NCI-H1048 (cell line): ENCODE results near the gene UIMC1.

ENCODE experiments used
- DNase-seq: peaks from one replicate; lab custom pipeline; 2025; lab: John Stamatoyannopoulos, UW

Gene UIMC1

GRCh38 chr5:176952531-176953193, 53.9 kb downstream of the UIMC1 start:
- DNase-seq: no peak

DNA sequence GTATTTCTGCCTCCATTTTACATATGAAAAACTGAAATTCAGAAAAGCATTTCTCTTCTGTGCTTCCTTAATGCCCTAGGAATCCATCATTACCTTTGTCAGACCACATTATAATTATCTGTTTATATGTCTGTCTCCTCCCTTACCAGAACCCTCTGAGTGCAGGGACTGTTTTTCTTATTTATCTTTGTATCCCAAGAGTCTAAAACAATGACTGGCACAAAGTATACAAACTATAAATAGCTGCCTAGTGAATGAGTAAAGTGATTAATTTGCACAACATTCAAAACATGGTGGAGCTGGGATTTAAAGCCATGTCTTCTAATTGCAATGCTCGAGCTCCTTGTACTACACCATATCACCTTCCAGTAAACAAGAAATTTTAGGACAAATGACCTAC, 58.1 kb downstream of the UIMC1 start:
- DNase-seq: no peak

DNA sequence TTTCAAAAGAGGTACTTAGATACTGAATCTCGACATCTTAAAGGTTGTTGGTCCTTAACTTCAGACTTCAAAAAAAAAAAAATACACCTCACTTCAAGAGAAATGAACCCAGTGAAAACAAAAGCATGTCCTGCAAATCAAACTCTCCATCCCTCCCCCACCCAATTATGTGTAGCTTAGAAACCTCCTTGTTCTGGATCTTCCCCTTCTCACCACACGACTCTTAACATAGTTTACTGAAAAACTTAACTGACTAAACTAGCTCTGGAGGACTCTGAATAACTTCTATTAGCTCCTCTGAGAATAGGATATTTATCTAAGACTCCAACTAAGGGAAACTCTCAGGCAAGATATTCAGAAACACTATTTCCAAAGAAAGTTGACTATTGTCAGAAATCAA, 58.7 kb downstream of the UIMC1 start:
- DNase-seq: no peak

DNA sequence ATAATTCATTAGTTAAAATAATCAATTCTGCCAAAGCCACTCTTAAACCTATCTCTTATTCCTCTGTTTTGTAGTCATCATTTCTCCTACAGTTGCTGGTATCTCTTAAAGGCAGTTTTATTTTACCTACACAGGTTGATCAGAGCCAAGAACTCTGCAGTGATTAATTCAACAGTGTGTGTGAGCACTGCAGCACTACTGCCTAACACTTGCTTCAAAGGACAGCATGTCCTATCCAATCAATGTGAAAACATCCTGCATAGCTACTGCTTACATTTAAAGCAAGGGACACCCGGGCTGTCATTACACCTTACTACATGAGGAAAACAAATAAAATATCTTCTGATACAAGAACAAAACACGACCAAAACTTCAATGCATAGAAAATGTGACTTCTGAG, 62.3 kb downstream of the UIMC1 start:
- no peak for DNase-seq

GRCh38 chr5:176943816-176944215, 62.8 kb downstream of the UIMC1 start:
- DNase-seq: no peak

- DNase-seq: no peak
These were observed 64.6 kb downstream of the UIMC1 start for GRCh38 chr5:176941951-176942350.

- no peak for DNase-seq
These were observed 68.1 kb downstream of the UIMC1 start for GRCh38 chr5:176938472-176938871.

DNA sequence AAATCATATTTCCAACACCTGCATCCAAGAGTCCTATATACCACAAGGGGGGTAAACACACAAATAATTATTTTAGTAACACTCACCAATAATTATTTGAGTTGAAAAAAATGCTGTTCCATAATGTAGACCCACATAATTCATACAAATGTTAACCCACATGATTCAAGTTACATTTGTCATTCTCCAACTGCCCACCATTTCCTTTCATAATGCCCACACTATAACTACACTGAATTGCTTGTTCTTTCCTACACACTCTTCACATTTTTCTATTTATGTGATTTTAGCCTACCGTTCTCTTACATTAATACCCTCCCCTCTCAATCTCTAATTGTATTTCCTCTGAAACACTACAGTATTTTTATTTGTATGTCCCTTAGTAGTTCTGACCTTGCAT, 71.6 kb downstream of the UIMC1 start:
- DNase-seq: no peak

- no peak for DNase-seq
These were observed 72.2 kb downstream of the UIMC1 start for GRCh38 chr5:176934309-176934930.

GRCh38 chr5:176929654-176930053, 76.9 kb downstream of the UIMC1 start:
- no peak for DNase-seq

GRCh38 chr5:176927562-176927961, 79.0 kb downstream of the UIMC1 start:
- no peak for DNase-seq

- DNase-seq: no peak
These were observed 83.8 kb downstream of the UIMC1 start for GRCh38 chr5:176922817-176923216.

DNA sequence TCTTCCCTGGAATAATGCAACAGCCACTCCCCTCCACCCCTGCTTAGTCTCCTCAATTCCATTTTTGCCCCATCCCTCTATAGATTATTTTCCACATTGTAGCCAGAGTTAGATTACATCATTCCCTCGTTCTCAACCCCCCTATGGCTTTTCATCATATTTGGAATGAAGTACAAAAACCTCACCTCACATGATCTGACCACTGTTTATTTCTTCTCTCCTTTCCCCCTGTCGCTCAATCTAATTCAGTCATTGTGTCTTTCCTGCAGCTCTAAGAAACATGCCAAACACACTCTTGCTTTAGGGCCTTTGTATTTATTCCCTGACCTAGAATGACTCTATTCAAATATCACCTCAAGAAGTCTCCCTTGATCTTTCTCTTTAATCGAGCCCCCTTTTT, 84.9 kb downstream of the UIMC1 start:
- DNase-seq: no peak

DNA sequence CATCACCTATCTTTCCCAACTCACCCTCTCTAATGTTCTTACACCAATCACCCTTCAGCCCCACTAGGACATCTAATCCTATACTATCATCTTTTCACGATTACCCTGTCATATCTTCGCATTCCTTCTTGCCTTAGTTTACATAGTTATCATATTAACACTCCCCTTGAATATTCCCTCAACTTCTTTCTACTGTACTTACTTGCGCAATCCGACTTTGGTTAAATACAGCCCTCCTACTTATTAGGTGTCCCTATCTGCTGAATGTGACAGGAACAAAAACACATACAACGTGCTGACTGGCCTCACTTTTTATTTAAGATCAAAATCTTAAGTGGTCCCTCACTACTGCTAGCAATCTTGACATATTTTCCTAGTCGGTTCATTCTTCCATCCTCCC, 88.0 kb downstream of the UIMC1 start:
- no peak for DNase-seq

DNA sequence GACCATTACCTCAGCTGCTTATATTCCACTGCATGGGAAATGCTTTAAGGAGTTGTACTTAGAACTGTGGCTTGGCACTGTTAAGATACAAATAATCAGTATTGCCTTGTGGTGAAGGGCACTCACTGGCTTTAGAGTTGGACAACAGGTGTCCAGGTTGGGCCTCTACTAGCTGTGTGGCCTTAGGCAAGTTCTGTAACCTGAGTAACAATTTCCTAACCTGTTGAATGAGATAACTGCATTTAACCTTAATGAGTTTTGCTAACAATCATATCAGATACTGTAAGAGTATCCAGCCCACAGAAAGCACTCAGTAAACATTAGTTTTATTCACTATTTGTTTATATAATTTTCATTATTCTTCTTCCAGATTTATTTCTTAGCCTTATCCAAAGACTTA, 90.2 kb downstream of the UIMC1 start:
- DNase-seq: no peak

DNA sequence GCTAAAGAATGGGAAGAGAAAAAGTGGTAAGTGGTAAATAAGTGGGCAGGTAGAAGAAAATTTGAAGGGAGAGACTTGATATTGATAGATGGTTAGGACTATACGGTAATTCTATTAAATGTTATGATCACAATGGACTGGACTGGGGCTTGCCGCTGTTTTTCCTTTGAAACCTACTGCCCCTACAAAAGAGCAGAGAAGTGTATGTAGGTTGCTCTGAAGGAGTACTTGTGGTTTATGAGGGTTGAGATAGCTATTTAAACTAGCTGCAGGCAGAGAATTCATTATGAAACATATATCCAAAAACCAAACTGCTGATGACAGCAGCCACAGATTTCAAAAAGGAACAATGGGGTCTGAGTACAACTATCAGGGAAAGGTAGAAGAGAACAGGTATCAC, 90.7 kb downstream of the UIMC1 start:
- DNase-seq: no peak

DNA sequence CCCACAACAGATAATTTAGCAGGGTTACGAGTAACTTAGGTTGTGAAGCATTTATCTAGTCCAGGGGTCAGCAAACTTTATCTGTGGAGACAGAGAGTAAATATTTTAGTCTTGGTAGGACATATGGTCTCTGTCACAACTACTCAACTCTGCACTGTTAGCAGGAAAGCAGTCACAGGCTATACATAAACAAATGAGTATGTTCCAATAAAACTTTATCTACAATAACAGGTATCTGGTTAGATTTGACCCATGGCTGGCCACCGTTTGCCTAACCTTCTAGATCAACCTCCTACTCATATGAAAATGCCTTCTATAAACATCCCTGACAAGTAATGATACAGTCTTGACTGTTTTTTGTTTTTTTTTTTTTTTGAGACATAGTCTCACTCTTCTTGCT, 94.5 kb downstream of the UIMC1 start:
- no peak for DNase-seq

DNA sequence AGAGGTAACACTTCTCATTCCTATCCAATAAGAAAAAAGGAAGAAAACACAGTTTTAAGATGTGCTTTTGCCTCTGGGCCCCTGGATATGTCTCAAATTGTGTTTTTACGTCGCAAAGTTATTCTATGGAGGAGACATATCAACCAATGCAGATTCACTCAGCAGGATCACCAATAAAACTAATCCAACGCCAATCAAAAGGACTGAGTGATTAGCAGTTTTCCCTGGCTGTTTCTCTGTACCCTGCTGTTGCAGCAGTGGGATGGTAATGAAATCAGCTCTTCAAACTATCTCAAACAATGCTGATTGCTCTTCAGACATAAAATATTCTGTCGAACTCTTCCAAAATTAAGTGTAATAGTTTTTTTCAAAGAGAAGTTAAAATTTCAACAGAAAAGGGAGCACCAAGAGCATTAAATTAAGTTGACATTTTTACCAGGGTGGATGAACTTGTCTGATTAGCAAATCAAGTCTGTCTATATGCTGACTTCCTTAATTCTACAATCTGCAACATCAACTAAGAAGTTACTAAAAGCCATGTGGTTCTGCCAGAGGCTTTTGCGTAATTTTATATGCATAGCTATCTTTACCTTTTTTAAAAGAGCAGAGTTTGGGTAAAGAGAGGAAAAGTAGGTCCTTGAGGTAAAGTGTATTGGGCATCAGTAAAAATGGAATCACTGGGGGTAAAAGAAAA, 97.8 kb downstream of the UIMC1 start:
- no peak for DNase-seq

- DNase-seq: no peak
These were observed 99.8 kb downstream of the UIMC1 start for GRCh38 chr5:176906796-176907195.

- DNase-seq: no peak
These were observed 100.5 kb downstream of the UIMC1 start for GRCh38 chr5:176906126-176906525.

- DNase-seq: no peak
These were observed 102.3 kb downstream of the UIMC1 start for GRCh38 chr5:176904276-176904675.

DNA sequence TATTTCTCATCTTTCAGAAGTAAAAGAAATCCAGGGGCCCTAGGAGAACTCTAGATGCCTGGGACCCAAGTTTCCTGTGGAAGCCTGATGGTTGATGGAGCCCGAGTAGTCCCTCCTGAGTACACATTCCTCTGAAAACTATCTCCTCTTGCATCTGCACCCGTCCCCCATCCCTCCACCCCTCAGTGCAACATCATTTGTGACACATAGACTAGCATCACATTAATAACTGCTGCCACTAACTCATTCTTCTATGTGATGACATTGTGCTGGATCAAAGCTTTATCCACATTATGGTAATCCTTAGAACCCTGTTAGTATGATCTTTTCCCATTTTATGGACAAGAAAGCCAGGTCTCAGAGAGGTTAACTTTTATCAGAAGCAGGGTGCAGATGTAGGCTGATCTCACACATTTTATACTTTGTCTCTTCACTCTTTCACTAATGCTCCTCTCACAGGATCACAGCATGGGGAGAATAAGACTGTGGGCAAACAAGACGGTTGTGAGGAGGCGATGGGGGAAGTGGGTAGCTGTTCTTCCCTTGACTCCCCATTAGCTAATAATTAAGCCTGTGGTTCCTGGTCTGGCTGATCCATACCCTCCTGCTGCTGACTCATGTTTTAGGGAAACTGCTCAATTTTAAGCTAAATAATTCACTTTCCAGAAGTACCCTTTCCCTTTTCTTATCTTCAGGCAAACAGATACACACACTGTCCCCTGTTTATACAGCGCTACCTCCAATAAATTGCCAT, 103.5 kb downstream of the UIMC1 start:
- DNase-seq: no peak
